ENCODE measurements around the gene SZT2.

SZT2 gene

DNA sequence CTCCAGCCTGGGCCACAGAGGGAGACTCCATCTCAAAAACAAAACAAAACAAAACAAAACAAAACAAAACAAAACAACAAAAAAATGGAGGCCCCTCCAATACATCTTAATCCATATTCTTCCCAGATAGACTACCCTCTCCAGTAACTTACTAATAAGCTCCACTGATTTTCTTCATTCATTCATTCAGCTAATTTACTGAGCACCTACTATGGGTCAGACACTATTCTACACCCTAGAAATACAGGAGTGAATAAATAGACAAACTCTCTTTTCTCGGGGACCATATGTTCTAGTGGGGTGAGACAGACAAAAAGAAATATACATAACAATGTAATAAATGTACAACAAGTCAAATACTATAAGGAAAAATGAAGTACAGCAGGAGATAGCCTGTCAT lies 38.7 kb upstream of the SZT2 start:
- TF ChIP-seq POLR2AphosphoS5 (IDR thresholded peaks at IDR 0.05; ENCODE audit: low read depth, low read length) (no peak), SIN3A (IDR thresholded peaks at IDR 0.05; ENCODE audit: borderline replicate concordance, insufficient read depth, low read length) (no peak), FOXP2 (optimal IDR thresholded peaks at IDR 0.05; ENCODE audit: borderline replicate concordance, extremely low read depth, extremely low read length, insufficient read depth) (no peak)
- TF ChIP-seq, protein P1, sequence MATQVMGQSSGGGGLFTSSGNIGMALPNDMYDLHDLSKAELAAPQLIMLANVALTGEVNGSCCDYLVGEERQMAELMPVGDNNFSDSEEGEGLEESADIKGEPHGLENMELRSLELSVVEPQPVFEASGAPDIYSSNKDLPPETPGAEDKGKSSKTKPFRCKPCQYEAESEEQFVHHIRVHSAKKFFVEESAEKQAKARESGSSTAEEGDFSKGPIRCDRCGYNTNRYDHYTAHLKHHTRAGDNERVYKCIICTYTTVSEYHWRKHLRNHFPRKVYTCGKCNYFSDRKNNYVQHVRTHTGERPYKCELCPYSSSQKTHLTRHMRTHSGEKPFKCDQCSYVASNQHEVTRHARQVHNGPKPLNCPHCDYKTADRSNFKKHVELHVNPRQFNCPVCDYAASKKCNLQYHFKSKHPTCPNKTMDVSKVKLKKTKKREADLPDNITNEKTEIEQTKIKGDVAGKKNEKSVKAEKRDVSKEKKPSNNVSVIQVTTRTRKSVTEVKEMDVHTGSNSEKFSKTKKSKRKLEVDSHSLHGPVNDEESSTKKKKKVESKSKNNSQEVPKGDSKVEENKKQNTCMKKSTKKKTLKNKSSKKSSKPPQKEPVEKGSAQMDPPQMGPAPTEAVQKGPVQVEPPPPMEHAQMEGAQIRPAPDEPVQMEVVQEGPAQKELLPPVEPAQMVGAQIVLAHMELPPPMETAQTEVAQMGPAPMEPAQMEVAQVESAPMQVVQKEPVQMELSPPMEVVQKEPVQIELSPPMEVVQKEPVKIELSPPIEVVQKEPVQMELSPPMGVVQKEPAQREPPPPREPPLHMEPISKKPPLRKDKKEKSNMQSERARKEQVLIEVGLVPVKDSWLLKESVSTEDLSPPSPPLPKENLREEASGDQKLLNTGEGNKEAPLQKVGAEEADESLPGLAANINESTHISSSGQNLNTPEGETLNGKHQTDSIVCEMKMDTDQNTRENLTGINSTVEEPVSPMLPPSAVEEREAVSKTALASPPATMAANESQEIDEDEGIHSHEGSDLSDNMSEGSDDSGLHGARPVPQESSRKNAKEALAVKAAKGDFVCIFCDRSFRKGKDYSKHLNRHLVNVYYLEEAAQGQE (IDR thresholded peaks at IDR 0.05; ENCODE audit: insufficient read depth in 1 of 2, low read depth in 2 of 2, low read length in 2 of 2): no peak

DNA sequence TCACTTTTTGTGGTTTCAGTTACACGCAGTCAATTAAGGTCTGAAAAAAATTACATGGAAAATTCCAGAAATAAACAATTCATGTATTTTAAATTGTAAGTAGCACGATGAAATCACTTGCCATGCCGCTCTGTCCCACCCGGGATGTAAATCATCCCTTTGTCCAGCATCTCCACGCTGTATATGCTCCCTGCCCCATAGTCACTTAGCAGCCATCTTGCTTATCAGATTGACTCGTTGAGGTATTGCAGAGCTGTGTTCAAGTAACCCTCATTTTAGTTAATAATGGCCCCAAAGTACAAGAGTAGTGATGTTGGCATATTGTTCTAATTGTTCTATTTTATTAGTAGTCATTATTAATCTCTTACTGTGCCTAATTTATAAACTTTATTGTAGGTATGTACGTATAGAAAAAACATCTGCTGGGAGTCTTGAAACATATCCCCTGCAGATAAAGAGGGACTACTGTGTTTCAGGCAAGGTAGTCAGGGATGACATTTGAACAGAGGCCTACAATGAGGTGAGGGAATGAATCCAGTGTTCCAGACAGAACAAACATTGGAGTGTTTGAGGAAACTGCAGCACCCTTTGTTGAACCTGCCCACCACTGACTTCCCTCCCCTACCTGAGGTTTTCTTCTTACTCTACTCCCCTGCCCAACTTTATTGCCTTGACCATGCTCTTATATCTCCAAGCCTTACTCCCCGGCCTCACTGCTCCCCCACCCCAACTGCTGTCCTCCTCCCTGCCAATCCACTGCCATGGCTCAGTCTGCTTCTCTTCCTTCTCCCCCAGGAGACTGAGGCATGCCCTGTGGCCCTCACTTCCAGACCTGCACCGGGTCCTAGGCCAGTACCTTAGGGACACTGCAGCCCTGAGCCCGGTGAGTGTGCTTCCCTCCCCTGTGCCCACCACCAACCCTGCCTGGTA lies 38.0 kb upstream of the SZT2 start:
- TF ChIP-seq POLR2AphosphoS5 (IDR thresholded peaks at IDR 0.05; ENCODE audit: low read depth, low read length): no peak

DNA sequence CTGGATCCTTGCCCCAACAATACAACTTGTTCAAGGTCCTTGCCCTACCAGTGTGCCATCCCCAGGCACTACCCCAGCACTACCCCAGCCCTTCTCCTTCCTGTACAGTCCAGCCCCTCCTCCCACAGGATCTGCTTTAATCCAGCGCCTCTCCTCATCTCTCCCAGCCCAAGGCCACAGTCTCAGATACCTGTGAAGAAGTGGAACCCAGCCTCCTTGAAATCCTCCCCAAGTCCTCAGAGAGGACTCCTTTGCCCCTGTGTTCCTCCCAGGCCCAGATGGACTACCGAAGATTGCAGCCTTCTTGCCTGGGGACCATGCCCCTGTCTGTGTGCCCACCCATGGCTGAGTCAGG lies 37.4 kb upstream of the SZT2 start:
- no peak for TF ChIP-seq SIN3A (IDR thresholded peaks at IDR 0.05; ENCODE audit: borderline replicate concordance, insufficient read depth, low read length)
- TF ChIP-seq, protein P1 (IDR thresholded peaks at IDR 0.05; ENCODE audit: insufficient read depth in 1 of 2, low read depth in 2 of 2, low read length in 2 of 2): no peak
- no peak for TF ChIP-seq POLR2AphosphoS5 (IDR thresholded peaks at IDR 0.05; ENCODE audit: low read depth, low read length)
- TF ChIP-seq TAF1 (IDR thresholded peaks at IDR 0.05; ENCODE audit: borderline replicate concordance, insufficient read depth, low read length): no peak
- TF ChIP-seq FOXP2 (optimal IDR thresholded peaks at IDR 0.05; ENCODE audit: borderline replicate concordance, extremely low read depth, extremely low read length, insufficient read depth): no peak

DNA sequence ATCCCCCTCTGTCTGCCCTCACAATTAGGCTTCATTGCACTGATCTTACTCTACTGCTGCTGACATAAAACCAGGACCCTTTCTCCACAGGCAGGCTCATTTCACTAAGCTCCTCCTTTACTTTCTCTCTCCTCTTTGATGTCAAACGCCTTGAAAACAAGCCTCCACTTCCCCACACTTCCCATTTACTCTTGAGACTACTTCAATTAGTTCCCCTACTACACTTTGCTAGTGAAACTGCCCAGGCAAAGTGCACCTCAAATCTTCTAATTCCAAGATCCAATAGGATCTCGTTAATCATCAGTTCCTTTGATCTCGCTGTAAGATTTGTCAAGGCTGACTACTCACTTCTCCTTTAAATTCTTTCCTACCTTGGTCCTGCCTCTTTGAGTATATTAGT lies 36.8 kb upstream of the SZT2 start:
- TF ChIP-seq FOXP2 (optimal IDR thresholded peaks at IDR 0.05; ENCODE audit: borderline replicate concordance, extremely low read depth, extremely low read length, insufficient read depth) (no peak), SIN3A (IDR thresholded peaks at IDR 0.05; ENCODE audit: borderline replicate concordance, insufficient read depth, low read length) (no peak), POLR2AphosphoS5 (IDR thresholded peaks at IDR 0.05; ENCODE audit: low read depth, low read length) (no peak), TAF1 (IDR thresholded peaks at IDR 0.05; ENCODE audit: borderline replicate concordance, insufficient read depth, low read length) (no peak)
- TF ChIP-seq, protein P1 (IDR thresholded peaks at IDR 0.05; ENCODE audit: insufficient read depth in 1 of 2, low read depth in 2 of 2, low read length in 2 of 2): no peak

DNA sequence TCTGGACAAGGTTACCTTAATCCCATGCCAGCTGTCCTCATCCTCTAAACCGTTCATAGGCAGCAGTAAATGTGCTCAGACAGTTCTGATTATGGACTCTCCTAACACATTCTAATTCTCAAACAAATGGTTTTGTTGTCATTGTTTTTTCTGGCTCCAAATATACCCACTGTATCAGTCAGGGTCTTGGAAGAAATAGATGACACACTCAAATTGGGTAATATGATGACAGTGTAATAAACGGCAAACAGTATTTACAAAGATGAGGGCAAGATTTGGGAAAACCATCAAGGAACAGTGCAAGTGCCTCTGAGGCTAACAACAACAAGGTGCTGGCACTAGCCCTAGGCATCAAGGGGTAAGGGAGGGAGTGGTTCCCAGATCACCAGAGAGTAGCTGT lies 35.2 kb upstream of the SZT2 start:
- TF ChIP-seq TAF1 (IDR thresholded peaks at IDR 0.05; ENCODE audit: borderline replicate concordance, insufficient read depth, low read length) (no peak), POLR2AphosphoS5 (IDR thresholded peaks at IDR 0.05; ENCODE audit: low read depth, low read length) (no peak), SIN3A (IDR thresholded peaks at IDR 0.05; ENCODE audit: borderline replicate concordance, insufficient read depth, low read length) (no peak), FOXP2 (optimal IDR thresholded peaks at IDR 0.05; ENCODE audit: borderline replicate concordance, extremely low read depth, extremely low read length, insufficient read depth) (no peak)
- TF ChIP-seq, protein P1 (IDR thresholded peaks at IDR 0.05; ENCODE audit: insufficient read depth in 1 of 2, low read depth in 2 of 2, low read length in 2 of 2): no peak
